Kidney (tissue), 14 donors: Measurements from ENCODE around the gene HAGH. TPM values are rescaled to one million over a fixed set of nuclear protein-coding genes. Genes with fewer than 3 reads are reported as not detected.

Experiments
- DNase-seq, 5 donors: peaks; one replicate each; pipeline ENCODE4 v3.0.0-alpha.2; 2013 to 2020
- FAIRE-seq: peaks from 2 replicates; lab custom pipeline; 2012; peaks lifted over from hg19 to GRCh38; lab: Jason Lieb, UNC
- H3K27ac ChIP-seq, 2 donors: one replicate each; pipeline ENCODE4 v1.7.0; 2013; ENCODE audit warnings: low read depth in 2 of 2, low read length in 2 of 2, inconsistent platforms in 1 of 2
- H3K27me3 ChIP-seq: one replicate; pipeline ENCODE4 v1.7.1; 2013; ENCODE audit warnings: low read length, inconsistent platforms; ENCODE audit not compliant: control insufficient read depth, insufficient read depth
- H3K36me3 ChIP-seq, 3 donors: one replicate each; pipeline versions ENCODE4 v1.7.0 to v1.7.1; 2013; ENCODE audit warnings: low read length in 3 of 3, control low read depth in 1 of 3, inconsistent platforms in 1 of 3; ENCODE audit not compliant: insufficient read depth in 3 of 3, control insufficient read depth in 2 of 3
- H3K4me1 ChIP-seq, 3 donors: one replicate each; pipeline versions ENCODE4 v1.7.0 to v1.7.1; 2013; ENCODE audit warnings: low read length in 3 of 3, inconsistent platforms in 1 of 3, low read depth in 1 of 3; ENCODE audit not compliant: control insufficient read depth in 2 of 3, insufficient read depth in 2 of 3
- H3K4me3 ChIP-seq, 3 donors: one replicate each; pipeline versions ENCODE4 v1.7.0 to v1.8.1; 2013; ENCODE audit warnings: low read length in 3 of 3, control low read depth in 1 of 3, inconsistent platforms in 1 of 3
- H3K9ac ChIP-seq, 3 donors: one replicate each; pipeline versions ENCODE4 v1.7.0 to v1.7.1; 2013; ENCODE audit warnings: low read length in 3 of 3, control low read depth in 1 of 3, inconsistent platforms in 1 of 3
- H3K9me3 ChIP-seq, 3 donors: one replicate each; pipeline versions ENCODE4 v1.7.0 to v1.7.1; 2013; ENCODE audit warnings: low read length in 3 of 3, control low read depth in 1 of 3, inconsistent platforms in 1 of 3; ENCODE audit not compliant: control insufficient read depth in 2 of 3, insufficient read depth in 1 of 3
- CTCF ChIP-seq: IDR thresholded peaks from 3 replicates; pipeline ENCODE4 v1.5.1; 2012; ENCODE audit warnings: mild to moderate bottlenecking, moderate library complexity, borderline replicate concordance; ENCODE audit not compliant: insufficient read depth; ENCODE audit errors: extremely low read depth
- intact Hi-C: fragments of 100-400 bp; cut with DNase I; formaldehyde crosslinking; loops from one replicate; pipeline ENCODE4 v1.11.1; 2022
- polyA plus RNA-seq: library from polyadenylated mRNA; stranded (reverse); fragments of 350-450 nt; fragmentation: Illumina TruSeq; extraction: RNeasy Lipid Tissue Mini Kit (QIAGEN cat#74804); gene quantifications from one replicate; pipeline ENCODE4 v1.2.3, GENCODE V29; 2014; ENCODE audit warnings: low read depth, low replicate concordance; ENCODE audit not compliant: insufficient read depth
- total RNA-seq: library from RNA; stranded (reverse); fragmentation: NEBNext Ultra II Directional; extraction: Animal tissue kit (Norgen Biotek cat#: 25700); gene quantifications from one replicate; pipeline ENCODE4 v1.2.1, GENCODE V29; 2021
- donor health status: control.
- donor health status: control.
- donor health status: control.
- donor health status: control.
- donor health status: control.
- donor health status: DM: yes; HTN: yes; CAD: no.
- donor health status: Normal renal cell carcinoma (clear cell type).

The HAGH gene
- total and polyA plus RNA-seq, 2 donors from 2014 or later = 48.1 to 258 TPM

- DNase-seq (peak in 1 of 5 donors; percentile 54), FAIRE-seq (no peak)
- no peaks in the 10 kb centered on the region for H3K9me3 ChIP-seq
- H3K4me3 ChIP-seq = no peak overlapping the region
- H3K4me1 ChIP-seq = peaks cover 0 to 16% (median 12%) of the 10 kb centered on the region in 3 donors
- TF ChIP-seq CTCF = no peak
- no peak overlapping the region for H3K9ac ChIP-seq
- H3K27ac ChIP-seq = no peak overlapping the region
- intact Hi-C loops = no loop called here
- H3K36me3 ChIP-seq = peaks cover 2 to 9% (median 4%) of the 10 kb centered on the region in 3 donors
- no peaks in the 10 kb centered on the region for H3K27me3 ChIP-seq
Measured at GRCh38 chr16:1779741-1780676, 46.6 kb downstream of the HAGH start.

GRCh38 chr16:1779234-1779701 is 47.4 kb downstream of the HAGH start:
- DNase-seq (no peak), FAIRE-seq (no peak)
- Histone ChIP-seq H3K36me3 (peaks cover 2 to 9% (median 4%) of the 10 kb centered on the region in 3 donors), H3K9ac (no peak overlapping the region), H3K27me3 (no peaks in the 10 kb centered on the region), H3K4me1 (peaks cover 0 to 21% (median 14%) of the 10 kb centered on the region in 3 donors), H3K4me3 (no peak overlapping the region), H3K9me3 (no peaks in the 10 kb centered on the region), H3K27ac (no peak overlapping the region)
- TF ChIP-seq CTCF = no peak
- intact Hi-C loops = no loop called here

- H3K36me3 ChIP-seq = peaks cover 2 to 9% (median 4%) of the 10 kb centered on the region in 3 donors
- no peak overlapping the region for H3K4me3 ChIP-seq
- H3K9ac ChIP-seq = no peak overlapping the region
- no peaks in the 10 kb centered on the region for H3K27me3 ChIP-seq
- no peak overlapping the region for H3K27ac ChIP-seq
- no peak for TF ChIP-seq CTCF
- FAIRE-seq (no peak), DNase-seq (peak in 1 of 5 donors; percentile 49)
- intact Hi-C loops = no loop called here
- H3K9me3 ChIP-seq = no peaks in the 10 kb centered on the region
- H3K4me1 ChIP-seq = peaks cover 0 to 24% (median 14%) of the 10 kb centered on the region in 3 donors
Measured at GRCh38 chr16:1778200-1779179, 48.1 kb downstream of the HAGH start.
